Mesothelial cell of epicardium (in vitro differentiated cells): ENCODE results near the gene BMPR1A. TPM values are rescaled to one million over a fixed set of nuclear protein-coding genes. Genes with fewer than 3 reads are reported as not detected.

Experiments used
- DNase-seq, 2 experiments: peaks; one replicate each; pipeline ENCODE4 v3.0.0; 2021; ENCODE audit warnings: low spot score in 2 of 2; ENCODE audit not compliant: unreplicated experiment in 2 of 2
- H3K27ac Mint-ChIP-seq: 2 replicates; pipeline ENCODE4 v1.8.0; 2021; ENCODE audit warnings: mixed read lengths
- H3K27me3 Mint-ChIP-seq: 2 replicates; pipeline ENCODE4 v1.8.0; 2021; ENCODE audit warnings: low read depth, mixed read lengths
- H3K36me3 Mint-ChIP-seq: 2 replicates; pipeline ENCODE4 v1.8.0; 2021; ENCODE audit warnings: mixed read lengths
- H3K4me1 Mint-ChIP-seq: 2 replicates; pipeline ENCODE4 v1.8.0; 2021; ENCODE audit warnings: mixed read lengths
- H3K4me3 Mint-ChIP-seq: 2 replicates; pipeline ENCODE4 v1.8.0; 2021; ENCODE audit warnings: mild to moderate bottlenecking, moderate library complexity, mixed read lengths
- H3K9me3 Mint-ChIP-seq: 2 replicates; pipeline ENCODE4 v1.8.0; 2021; ENCODE audit warnings: mixed read lengths
- total RNA-seq: library from RNA; stranded (reverse); gene quantifications from 3 replicates; pipeline ENCODE4 v1.2.1, GENCODE V29; 2021
- TF ChIP-seq, protein P1 (sequence below): fragments of 200-600 bp; sonication (generic); IDR thresholded peaks from one replicate; pipeline ENCODE4 v1.5.0; 2021; ENCODE audit warnings: antibody characterized with exemption; ENCODE audit not compliant: unreplicated experiment

BMPR1A gene
- total RNA-seq, 1 donor from 2014 or later, result 100.0 TPM

DNA sequence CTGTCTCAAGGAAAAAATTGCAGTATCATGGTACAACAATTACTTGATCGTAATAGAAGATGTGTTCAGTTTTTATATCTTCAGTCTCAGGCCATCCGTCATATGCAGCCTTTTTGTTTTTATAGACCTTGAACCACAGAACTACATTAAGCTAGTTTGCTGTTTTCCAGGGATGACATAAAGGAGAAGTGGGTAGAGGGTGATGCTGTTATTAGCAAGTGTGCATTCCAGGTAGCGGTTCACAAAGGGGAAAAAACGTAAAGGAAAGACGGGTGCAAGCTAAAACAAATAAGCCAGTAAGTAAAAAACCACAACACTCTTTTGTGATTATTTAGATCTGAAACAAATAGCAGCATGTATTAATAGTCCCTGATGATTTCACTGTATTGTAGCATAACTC is 71.7 kb downstream of the BMPR1A start:
- no peak overlapping the region for H3K4me3 Mint-ChIP-seq
- no peaks in the 10 kb centered on the region for H3K27me3 Mint-ChIP-seq
- no peak for DNase-seq
- no peak overlapping the region for H3K27ac Mint-ChIP-seq
- TF ChIP-seq, protein P1, sequence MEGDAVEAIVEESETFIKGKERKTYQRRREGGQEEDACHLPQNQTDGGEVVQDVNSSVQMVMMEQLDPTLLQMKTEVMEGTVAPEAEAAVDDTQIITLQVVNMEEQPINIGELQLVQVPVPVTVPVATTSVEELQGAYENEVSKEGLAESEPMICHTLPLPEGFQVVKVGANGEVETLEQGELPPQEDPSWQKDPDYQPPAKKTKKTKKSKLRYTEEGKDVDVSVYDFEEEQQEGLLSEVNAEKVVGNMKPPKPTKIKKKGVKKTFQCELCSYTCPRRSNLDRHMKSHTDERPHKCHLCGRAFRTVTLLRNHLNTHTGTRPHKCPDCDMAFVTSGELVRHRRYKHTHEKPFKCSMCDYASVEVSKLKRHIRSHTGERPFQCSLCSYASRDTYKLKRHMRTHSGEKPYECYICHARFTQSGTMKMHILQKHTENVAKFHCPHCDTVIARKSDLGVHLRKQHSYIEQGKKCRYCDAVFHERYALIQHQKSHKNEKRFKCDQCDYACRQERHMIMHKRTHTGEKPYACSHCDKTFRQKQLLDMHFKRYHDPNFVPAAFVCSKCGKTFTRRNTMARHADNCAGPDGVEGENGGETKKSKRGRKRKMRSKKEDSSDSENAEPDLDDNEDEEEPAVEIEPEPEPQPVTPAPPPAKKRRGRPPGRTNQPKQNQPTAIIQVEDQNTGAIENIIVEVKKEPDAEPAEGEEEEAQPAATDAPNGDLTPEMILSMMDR, result no peak
- H3K9me3 Mint-ChIP-seq, result peaks cover 4% of the 10 kb centered on the region
- H3K36me3 Mint-ChIP-seq, result peaks cover 7% of the 10 kb centered on the region
- H3K4me1 Mint-ChIP-seq, result peaks cover 25% of the 10 kb centered on the region

DNA sequence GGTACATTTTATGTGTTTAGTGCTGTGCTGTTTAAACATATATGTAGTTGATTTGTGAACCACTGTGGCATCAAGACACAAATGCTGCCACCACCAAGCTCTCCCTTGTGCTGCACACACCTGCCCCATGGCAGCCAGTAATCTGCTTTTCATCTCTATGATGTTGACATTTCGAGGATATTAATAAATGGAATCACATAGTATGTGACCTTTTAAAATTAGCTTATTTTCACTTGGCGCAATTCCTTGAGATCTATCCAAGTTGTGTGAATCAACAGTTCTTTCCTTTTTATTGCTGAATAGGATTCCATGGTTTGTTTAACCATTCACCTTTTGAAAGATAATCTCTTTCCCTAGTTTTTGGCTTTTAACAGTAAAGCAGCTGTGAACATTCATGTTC is 73.1 kb downstream of the BMPR1A start:
- H3K36me3 Mint-ChIP-seq, result peaks cover 7% of the 10 kb centered on the region
- peaks cover 12% of the 10 kb centered on the region for H3K4me1 Mint-ChIP-seq

GRCh38 chr10:86830043-86830591 is 73.7 kb downstream of the BMPR1A start:
- Mint-ChIP-seq H3K4me1 (peaks cover 16% of the 10 kb centered on the region), H3K4me3 (no peak overlapping the region), H3K27me3 (no peaks in the 10 kb centered on the region), H3K36me3 (peaks cover 7% of the 10 kb centered on the region), H3K9me3 (peaks cover 4% of the 10 kb centered on the region), H3K27ac (peak overlapping the region; percentile 7)
- TF ChIP-seq, protein P1, result no peak
- DNase-seq, result no peak

More for the DNA sequence above, 73.1 kb downstream of the BMPR1A start:
- H3K27ac Mint-ChIP-seq, result peak overlapping the region; percentile 6
- no peak for DNase-seq
- no peaks in the 10 kb centered on the region for H3K27me3 Mint-ChIP-seq
- TF ChIP-seq, protein P1, result no peak
- H3K9me3 Mint-ChIP-seq, result peaks cover 4% of the 10 kb centered on the region
- H3K4me3 Mint-ChIP-seq, result no peak overlapping the region

- Mint-ChIP-seq H3K4me3 (no peak overlapping the region), H3K9me3 (peaks cover 4% of the 10 kb centered on the region), H3K27me3 (no peaks in the 10 kb centered on the region), H3K4me1 (peaks cover 38% of the 10 kb centered on the region), H3K36me3 (peaks cover 7% of the 10 kb centered on the region), H3K27ac (no peak overlapping the region)
- DNase-seq, result no peak
- TF ChIP-seq, protein P1, result no peak
Observed at GRCh38 chr10:86833969-86834368, 77.5 kb downstream of the BMPR1A start.

DNA sequence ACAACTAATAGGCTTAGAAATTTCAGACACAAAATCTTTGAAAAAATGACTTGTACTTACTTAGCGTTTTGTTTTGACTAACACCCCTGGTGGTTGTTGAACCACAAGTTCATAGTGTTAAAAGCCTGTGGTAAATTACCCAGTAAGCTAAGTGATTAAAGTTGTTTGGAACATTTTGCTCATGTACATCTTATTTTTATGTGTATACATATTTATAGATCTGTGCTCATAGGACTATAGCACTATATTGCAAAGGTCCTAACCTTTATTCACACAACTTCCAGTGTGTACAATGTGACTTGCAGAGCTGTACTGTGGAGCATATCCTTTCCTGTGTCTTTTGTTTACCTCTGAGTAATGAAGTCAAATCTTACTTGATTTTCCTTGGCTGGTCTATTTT is 79.6 kb downstream of the BMPR1A start:
- Mint-ChIP-seq H3K9me3 (no peaks in the 10 kb centered on the region), H3K4me3 (no peak overlapping the region), H3K27me3 (no peaks in the 10 kb centered on the region), H3K4me1 (peaks cover 38% of the 10 kb centered on the region), H3K36me3 (peaks cover 4% of the 10 kb centered on the region), H3K27ac (peak overlapping the region; percentile 48)
- TF ChIP-seq, protein P1, result no peak
- no peak for DNase-seq

DNA sequence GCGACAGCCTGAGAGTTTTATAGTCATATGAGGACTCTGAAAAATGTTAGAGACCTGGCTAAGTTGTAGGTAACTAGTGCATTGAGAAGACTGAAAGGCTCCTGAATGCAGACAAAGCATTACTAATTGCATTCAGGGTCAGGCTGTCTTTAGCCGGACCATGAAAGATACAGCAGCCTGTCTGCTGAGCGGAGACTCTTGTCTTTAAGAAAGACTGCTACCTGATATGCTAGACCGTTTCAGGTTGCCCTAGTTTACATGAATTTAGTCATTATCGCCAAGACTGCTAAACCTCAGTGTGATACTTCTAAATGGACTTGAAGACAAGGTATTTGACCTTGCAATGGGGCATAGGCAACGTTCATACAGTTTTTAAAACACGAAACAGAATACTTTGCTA is 81.2 kb downstream of the BMPR1A start:
- no peak for DNase-seq
- TF ChIP-seq, protein P1, result no peak
- Mint-ChIP-seq H3K36me3 (peaks cover 7% of the 10 kb centered on the region), H3K27me3 (no peaks in the 10 kb centered on the region), H3K27ac (peak overlapping the region; percentile 47), H3K9me3 (no peaks in the 10 kb centered on the region), H3K4me1 (peaks cover 38% of the 10 kb centered on the region), H3K4me3 (no peak overlapping the region)
